ENCODE measurements around the gene TXNDC17. TPM values are rescaled to one million over a fixed set of nuclear protein-coding genes. Genes with fewer than 3 reads are reported as not detected.

TXNDC17 gene
- total and polyA plus RNA-seq, 2 of the 8 experiments (the other 6 are each of a cell fraction or from before 2014, with no cell fraction given): 182 to 410 TPM

DNA sequence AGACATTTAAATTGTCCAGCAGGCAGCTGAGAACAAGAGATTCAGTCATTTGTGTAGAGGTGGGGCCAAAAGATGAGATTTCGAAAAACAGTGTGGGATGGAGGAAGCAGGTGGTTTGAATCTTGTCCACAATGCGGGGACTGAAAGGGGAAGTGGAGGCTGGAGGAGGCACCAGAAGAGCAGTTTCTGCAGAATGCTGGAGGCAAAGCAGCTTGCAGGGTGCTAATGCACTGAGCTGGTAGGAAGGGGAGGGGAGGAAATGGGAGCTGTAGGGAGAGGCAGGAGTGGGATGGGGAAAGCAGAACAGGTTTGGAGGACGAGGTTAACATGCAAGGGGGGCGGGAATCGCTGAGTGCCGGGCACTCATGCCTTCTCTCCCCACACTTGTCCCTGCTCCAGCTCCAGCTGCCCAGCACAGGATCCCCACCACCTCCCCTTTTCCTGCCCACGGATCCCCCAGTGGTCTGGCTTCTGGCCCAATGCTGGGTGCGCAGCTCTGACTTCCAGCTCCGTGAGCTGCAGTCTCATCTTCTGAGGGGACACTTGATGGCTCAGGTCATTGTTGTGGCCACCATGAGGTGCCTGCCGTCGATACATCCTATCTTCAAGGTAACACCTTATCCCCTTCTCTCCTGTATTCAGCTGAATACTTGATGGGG is 20.1 kb downstream of the TXNDC17 start:
- Histone ChIP-seq H3K4me3 (ENCODE audit: extremely low read depth in 1 of 4, insufficient read depth in 2 of 4, low read depth in 3 of 4, low read length in 4 of 4) (no peak overlapping the region), H3K14ac (ENCODE audit: insufficient read length) (no peak overlapping the region), H3K4me2 (ENCODE audit: insufficient read depth in 1 of 2, low read depth in 2 of 2, low read length in 2 of 2) (no peak overlapping the region), H3K9me3 (ENCODE audit: insufficient read depth in 2 of 2, low read depth in 1 of 2, low read length in 1 of 2) (no peaks in the 10 kb centered on the region), H2BK20ac (ENCODE audit: low read length) (no peak overlapping the region), H2BK12ac (ENCODE audit: low read depth, low read length) (no peak overlapping the region), H3K27me3 (replicated peaks in 1 of 4; ENCODE audit: control insufficient read depth in 3 of 4, extremely low read depth in 1 of 4, insufficient read depth in 3 of 4, low read length in 3 of 4) (peaks cover 0 to 18% (median 14%) of the 10 kb centered on the region in 4 experiments; a peak in 6 of 7 replicates), H3K79me1 (ENCODE audit: low read depth, low read length) (no peaks in the 10 kb centered on the region), H2AK5ac (ENCODE audit: low read depth, low read length) (no peak overlapping the region), H4K91ac (replicated peaks; ENCODE audit: insufficient read length, low read length) (no peak overlapping the region), H3K4me1 (replicated peaks in 1 of 4; ENCODE audit: control insufficient read depth in 3 of 4, insufficient read depth in 4 of 4, low read length in 3 of 4) (peaks cover 0 to 7% (median 2%) of the 10 kb centered on the region in 4 experiments; a peak in 2 of 7 replicates), H4K8ac (ENCODE audit: extremely low read depth, insufficient read depth, low read length) (no peak overlapping the region), H3K23ac (ENCODE audit: insufficient read length) (no peak overlapping the region), H3K9ac (replicated peaks in 1 of 4; ENCODE audit: extremely low read depth in 1 of 4, low read depth in 3 of 4, low read length in 3 of 4) (no peak overlapping the region), H2BK5ac (ENCODE audit: low read depth, low read length) (no peak overlapping the region), H3K36me3 (ENCODE audit: control insufficient read depth in 2 of 4, insufficient read depth in 4 of 4, low read length in 3 of 4) (no peaks in the 10 kb centered on the region), H3K23me2 (ENCODE audit: low read depth, low read length) (no peaks in the 10 kb centered on the region; the same call in 1 of the 2 replicates), H2BK120ac (replicated peaks; ENCODE audit: low read depth, low read length) (no peak overlapping the region), H3K18ac (ENCODE audit: extremely low read depth, low read length) (no peak overlapping the region), H3K79me2 (ENCODE audit: control insufficient read depth in 1 of 2, insufficient read depth in 2 of 2, low read length in 2 of 2) (no peaks in the 10 kb centered on the region), H4K5ac (ENCODE audit: insufficient read length, low read depth, low read length) (no peak overlapping the region), H2AFZ (ENCODE audit: low read length) (no peak overlapping the region), H4K20me1 (replicated peaks in 1 of 2; ENCODE audit: control insufficient read depth in 1 of 2, insufficient read depth in 2 of 2, low read length in 2 of 2) (no peaks in the 10 kb centered on the region), H3K27ac (ENCODE audit: low read depth, low read length) (no peak overlapping the region), H3K4ac (replicated peaks; ENCODE audit: insufficient read length, low read depth, low read length) (no peak overlapping the region), H3K56ac (replicated peaks; ENCODE audit: insufficient read length, low read depth, low read length) (no peak overlapping the region), H2BK15ac (ENCODE audit: low read length) (no peak overlapping the region)
- FAIRE-seq: no peak
- CTCF ChIA-PET (ENCODE audit: partially characterized antibody): interaction anchor here (0.7 to 1.7 kb wide), 3 partner anchors 40 to 343 kb away, joined by 3 to 4 read pairs (median 4); no protein-coding TSS in a partner anchor
- no peak for DNase-seq (ENCODE audit: low read depth in 1 of 2, low spot score in 2 of 2)
- 85% methylated on average over 11 of the region's 11 CpGs; no CpG with 5 or more reads in 1 of the 2 experiments for WGBS, 2 experiments (ENCODE audit: extremely low coverage in 1 of 2, insufficient coverage in 1 of 2, insufficient read length in 1 of 2, insufficient replicate concordance in 2 of 2, low coverage in 1 of 2, low lambda C conversion rate in 2 of 2, missing lambda C conversion rate in 1 of 2)
- POLR2A ChIA-PET (ENCODE audit: partially characterized antibody): no interaction called here
- no peak for TF ChIP-seq SIN3A (conservative IDR thresholded peaks at IDR 0.05 in 1 of 2, IDR thresholded peaks at IDR 0.05 in 1 of 2; ENCODE audit: low read depth in 1 of 2, low read length in 2 of 2)
- TF ChIP-seq RAD21 (IDR thresholded peaks at IDR 0.05 in 1 of 2, conservative IDR thresholded peaks at IDR 0.05 in 1 of 2; ENCODE audit: low read depth in 2 of 2, low read length in 2 of 2): no peak
- TF ChIP-seq BRCA1 (IDR thresholded peaks at IDR 0.05; ENCODE audit: low read depth, low read length): no peak
- no peak for TF ChIP-seq FOSL1 (IDR thresholded peaks at IDR 0.05; ENCODE audit: insufficient read depth, low read depth, low read length)
- TF ChIP-seq MAFK (IDR thresholded peaks at IDR 0.05; ENCODE audit: low read depth, low read length): no peak
- TF ChIP-seq HDAC2 (IDR thresholded peaks at IDR 0.05; ENCODE audit: borderline replicate concordance in 1 of 2, low read depth in 2 of 2, low read length in 2 of 2): no peak
- no peak for TF ChIP-seq POLR2A (IDR thresholded peaks at IDR 0.05; ENCODE audit: control extremely low read depth in 1 of 2, low read depth in 2 of 2, low read length in 2 of 2)
- TF ChIP-seq BACH1 (IDR thresholded peaks at IDR 0.05; ENCODE audit: low read length): no peak
- no peak for TF ChIP-seq TCF12 (IDR thresholded peaks at IDR 0.05; ENCODE audit: low read depth, low read length)
- TF ChIP-seq ASH2L (IDR thresholded peaks at IDR 0.05; ENCODE audit: low read length): no peak
- no peak for TF ChIP-seq SAP30 (IDR thresholded peaks at IDR 0.05; ENCODE audit: insufficient read depth, insufficient replicate concordance, low read length)
- TF ChIP-seq CHD2 (IDR thresholded peaks at IDR 0.05; ENCODE audit: low read length): no peak
- TF ChIP-seq JUND (IDR thresholded peaks at IDR 0.05; ENCODE audit: low read length): no peak
